ENCODE data around the gene FLAD1. TPM values are rescaled to one million over a fixed set of nuclear protein-coding genes. Genes with fewer than 3 reads are reported as not detected.

Gene FLAD1
- total and polyA plus RNA-seq, 2 of the 8 experiments (the other 6 are each of a cell fraction or from before 2014, with no cell fraction given), result 104 to 143 TPM

DNA sequence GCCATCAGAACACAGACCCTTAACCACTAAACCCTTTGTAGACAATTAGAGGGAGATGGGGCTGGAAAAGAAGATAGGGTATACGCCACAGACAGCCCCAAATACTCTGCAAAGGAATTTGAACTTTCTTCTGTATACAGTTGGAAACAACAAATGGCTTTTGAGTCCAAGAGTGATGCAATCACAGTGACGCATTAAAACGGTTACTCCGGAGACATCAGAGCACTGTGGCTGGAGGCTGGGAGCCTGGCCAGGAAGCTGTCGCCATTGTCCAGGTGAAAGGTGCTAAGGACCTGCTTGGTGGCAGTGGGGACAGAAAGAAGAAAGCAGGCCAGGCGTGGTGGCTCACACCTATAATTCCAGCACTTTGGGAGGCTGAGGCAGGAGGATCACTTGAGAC is 4.2 kb downstream of the FLAD1 start (continued):
- TF ChIP-seq, protein P1, sequence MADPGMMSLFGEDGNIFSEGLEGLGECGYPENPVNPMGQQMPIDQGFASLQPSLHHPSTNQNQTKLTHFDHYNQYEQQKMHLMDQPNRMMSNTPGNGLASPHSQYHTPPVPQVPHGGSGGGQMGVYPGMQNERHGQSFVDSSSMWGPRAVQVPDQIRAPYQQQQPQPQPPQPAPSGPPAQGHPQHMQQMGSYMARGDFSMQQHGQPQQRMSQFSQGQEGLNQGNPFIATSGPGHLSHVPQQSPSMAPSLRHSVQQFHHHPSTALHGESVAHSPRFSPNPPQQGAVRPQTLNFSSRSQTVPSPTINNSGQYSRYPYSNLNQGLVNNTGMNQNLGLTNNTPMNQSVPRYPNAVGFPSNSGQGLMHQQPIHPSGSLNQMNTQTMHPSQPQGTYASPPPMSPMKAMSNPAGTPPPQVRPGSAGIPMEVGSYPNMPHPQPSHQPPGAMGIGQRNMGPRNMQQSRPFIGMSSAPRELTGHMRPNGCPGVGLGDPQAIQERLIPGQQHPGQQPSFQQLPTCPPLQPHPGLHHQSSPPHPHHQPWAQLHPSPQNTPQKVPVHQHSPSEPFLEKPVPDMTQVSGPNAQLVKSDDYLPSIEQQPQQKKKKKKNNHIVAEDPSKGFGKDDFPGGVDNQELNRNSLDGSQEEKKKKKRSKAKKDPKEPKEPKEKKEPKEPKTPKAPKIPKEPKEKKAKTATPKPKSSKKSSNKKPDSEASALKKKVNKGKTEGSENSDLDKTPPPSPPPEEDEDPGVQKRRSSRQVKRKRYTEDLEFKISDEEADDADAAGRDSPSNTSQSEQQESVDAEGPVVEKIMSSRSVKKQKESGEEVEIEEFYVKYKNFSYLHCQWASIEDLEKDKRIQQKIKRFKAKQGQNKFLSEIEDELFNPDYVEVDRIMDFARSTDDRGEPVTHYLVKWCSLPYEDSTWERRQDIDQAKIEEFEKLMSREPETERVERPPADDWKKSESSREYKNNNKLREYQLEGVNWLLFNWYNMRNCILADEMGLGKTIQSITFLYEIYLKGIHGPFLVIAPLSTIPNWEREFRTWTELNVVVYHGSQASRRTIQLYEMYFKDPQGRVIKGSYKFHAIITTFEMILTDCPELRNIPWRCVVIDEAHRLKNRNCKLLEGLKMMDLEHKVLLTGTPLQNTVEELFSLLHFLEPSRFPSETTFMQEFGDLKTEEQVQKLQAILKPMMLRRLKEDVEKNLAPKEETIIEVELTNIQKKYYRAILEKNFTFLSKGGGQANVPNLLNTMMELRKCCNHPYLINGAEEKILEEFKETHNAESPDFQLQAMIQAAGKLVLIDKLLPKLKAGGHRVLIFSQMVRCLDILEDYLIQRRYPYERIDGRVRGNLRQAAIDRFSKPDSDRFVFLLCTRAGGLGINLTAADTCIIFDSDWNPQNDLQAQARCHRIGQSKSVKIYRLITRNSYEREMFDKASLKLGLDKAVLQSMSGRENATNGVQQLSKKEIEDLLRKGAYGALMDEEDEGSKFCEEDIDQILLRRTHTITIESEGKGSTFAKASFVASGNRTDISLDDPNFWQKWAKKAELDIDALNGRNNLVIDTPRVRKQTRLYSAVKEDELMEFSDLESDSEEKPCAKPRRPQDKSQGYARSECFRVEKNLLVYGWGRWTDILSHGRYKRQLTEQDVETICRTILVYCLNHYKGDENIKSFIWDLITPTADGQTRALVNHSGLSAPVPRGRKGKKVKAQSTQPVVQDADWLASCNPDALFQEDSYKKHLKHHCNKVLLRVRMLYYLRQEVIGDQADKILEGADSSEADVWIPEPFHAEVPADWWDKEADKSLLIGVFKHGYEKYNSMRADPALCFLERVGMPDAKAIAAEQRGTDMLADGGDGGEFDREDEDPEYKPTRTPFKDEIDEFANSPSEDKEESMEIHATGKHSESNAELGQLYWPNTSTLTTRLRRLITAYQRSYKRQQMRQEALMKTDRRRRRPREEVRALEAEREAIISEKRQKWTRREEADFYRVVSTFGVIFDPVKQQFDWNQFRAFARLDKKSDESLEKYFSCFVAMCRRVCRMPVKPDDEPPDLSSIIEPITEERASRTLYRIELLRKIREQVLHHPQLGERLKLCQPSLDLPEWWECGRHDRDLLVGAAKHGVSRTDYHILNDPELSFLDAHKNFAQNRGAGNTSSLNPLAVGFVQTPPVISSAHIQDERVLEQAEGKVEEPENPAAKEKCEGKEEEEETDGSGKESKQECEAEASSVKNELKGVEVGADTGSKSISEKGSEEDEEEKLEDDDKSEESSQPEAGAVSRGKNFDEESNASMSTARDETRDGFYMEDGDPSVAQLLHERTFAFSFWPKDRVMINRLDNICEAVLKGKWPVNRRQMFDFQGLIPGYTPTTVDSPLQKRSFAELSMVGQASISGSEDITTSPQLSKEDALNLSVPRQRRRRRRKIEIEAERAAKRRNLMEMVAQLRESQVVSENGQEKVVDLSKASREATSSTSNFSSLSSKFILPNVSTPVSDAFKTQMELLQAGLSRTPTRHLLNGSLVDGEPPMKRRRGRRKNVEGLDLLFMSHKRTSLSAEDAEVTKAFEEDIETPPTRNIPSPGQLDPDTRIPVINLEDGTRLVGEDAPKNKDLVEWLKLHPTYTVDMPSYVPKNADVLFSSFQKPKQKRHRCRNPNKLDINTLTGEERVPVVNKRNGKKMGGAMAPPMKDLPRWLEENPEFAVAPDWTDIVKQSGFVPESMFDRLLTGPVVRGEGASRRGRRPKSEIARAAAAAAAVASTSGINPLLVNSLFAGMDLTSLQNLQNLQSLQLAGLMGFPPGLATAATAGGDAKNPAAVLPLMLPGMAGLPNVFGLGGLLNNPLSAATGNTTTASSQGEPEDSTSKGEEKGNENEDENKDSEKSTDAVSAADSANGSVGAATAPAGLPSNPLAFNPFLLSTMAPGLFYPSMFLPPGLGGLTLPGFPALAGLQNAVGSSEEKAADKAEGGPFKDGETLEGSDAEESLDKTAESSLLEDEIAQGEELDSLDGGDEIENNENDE (IDR thresholded peaks at IDR 0.05; ENCODE audit: insufficient replicate concordance, low read length), result no peak
- TF ChIP-seq NRF1 (IDR thresholded peaks at IDR 0.05; ENCODE audit: low read depth, low read length) (no peak), RFX5 (IDR thresholded peaks at IDR 0.05; ENCODE audit: borderline replicate concordance, low read depth, low read length) (no peak), CHD2 (IDR thresholded peaks at IDR 0.05; ENCODE audit: low read length) (no peak), POU5F1 (IDR thresholded peaks at IDR 0.05; ENCODE audit: low read depth, low read length) (no peak), SP4 (IDR thresholded peaks at IDR 0.05; ENCODE audit: low read length) (no peak), KDM1A (IDR thresholded peaks at IDR 0.05; ENCODE audit: borderline replicate concordance, low read length) (no peak)

All from H1 (cell line).